Measurements from ENCODE around the gene RND1. TPM values are rescaled to one million over a fixed set of nuclear protein-coding genes. Genes with fewer than 3 reads are reported as not detected.

RND1 gene
- total and polyA plus RNA-seq, 7 donors: 0.15 to 1.2 (median 0.19) TPM; not detected in 2

DNA sequence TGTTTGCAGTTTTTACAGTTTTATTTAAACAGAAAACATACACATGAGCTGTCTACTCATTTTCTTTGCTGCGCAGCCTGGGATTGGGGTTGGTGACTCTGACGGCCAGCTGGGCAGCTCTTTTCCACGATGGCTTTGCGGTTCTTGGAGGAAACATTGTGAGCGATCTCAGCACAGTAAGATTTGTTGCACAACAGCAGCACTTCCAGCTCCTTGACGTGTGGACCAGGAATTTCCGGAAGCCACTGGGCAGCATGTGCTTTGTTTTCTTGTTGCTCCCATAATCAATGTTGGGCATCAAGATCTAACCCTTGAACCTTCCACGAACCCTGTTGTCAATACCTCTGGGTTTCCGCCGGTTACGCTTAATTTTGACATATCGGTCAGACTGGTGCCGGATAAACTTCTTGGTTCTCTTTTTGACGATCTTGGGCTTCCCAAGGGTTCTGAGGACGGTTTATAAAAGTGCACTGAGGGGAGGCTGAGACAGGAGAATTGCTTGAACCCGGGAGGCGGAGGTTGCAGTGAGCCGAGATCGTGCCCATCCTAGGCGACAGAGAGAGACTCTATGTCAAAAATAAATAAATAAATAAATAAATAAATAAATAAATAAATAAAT lies 37.8 kb upstream of the RND1 start:
- WGBS, 3 donors: 65 to 69% (median 68%) methylated on average over 20 of the region's 20 CpGs
- intact Hi-C loops (cut with DNase I): no loop called here
- Histone ChIP-seq H3K36me3 (ENCODE audit: insufficient read depth in 1 of 2, low read depth in 1 of 2) (no peaks in the 10 kb centered on the region), H3K27me3 (ENCODE audit: insufficient read depth in 3 of 3, low read length in 2 of 3) (peaks cover 0 to 28% (median 4%) of the 10 kb centered on the region in 3 donors), H3K4me1 (no peaks in the 10 kb centered on the region), H3K9me3 (no peaks in the 10 kb centered on the region), H3K4me3 (peak overlapping the region; percentile 55), H3K27ac (no peak overlapping the region)
- DNase-seq (no peak), ATAC-seq (no peak)
- TF ChIP-seq, protein P1, sequence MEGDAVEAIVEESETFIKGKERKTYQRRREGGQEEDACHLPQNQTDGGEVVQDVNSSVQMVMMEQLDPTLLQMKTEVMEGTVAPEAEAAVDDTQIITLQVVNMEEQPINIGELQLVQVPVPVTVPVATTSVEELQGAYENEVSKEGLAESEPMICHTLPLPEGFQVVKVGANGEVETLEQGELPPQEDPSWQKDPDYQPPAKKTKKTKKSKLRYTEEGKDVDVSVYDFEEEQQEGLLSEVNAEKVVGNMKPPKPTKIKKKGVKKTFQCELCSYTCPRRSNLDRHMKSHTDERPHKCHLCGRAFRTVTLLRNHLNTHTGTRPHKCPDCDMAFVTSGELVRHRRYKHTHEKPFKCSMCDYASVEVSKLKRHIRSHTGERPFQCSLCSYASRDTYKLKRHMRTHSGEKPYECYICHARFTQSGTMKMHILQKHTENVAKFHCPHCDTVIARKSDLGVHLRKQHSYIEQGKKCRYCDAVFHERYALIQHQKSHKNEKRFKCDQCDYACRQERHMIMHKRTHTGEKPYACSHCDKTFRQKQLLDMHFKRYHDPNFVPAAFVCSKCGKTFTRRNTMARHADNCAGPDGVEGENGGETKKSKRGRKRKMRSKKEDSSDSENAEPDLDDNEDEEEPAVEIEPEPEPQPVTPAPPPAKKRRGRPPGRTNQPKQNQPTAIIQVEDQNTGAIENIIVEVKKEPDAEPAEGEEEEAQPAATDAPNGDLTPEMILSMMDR (IDR thresholded peaks at IDR 0.05): no peak

DNA sequence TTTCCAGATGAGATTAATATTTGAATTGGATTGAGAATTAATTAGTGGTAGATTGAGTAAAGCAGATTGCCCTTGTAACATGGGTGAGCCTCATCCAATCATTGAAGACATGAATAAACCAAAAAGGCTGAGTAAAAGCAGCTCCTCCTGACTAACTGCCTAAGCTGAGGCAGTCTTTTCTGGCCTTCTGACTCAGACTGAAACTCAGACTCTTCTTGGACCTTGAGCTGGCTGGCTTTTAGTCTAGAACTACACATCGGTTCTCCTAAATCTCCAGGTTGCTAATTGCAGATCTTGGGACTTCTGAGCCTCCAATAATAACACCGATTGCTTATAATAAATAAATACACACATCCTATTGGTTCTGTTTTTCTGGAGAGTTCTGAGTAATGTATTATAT lies 35.6 kb upstream of the RND1 start:
- H3K27me3 ChIP-seq (ENCODE audit: insufficient read depth in 3 of 3, low read length in 2 of 3): peaks cover 0 to 19% (median 4%) of the 10 kb centered on the region in 3 donors
- intact Hi-C loops (cut with DNase I): no loop called here
- ATAC-seq (no peak), DNase-seq (no peak)
- H3K4me1 ChIP-seq: no peaks in the 10 kb centered on the region
- 84 to 89% (median 84%) methylated on average over 2 of the region's 2 CpGs for WGBS, 3 donors
- H3K27ac ChIP-seq: no peak overlapping the region
- TF ChIP-seq, protein P1 (IDR thresholded peaks at IDR 0.05): no peak
- H3K4me3 ChIP-seq: no peak overlapping the region
- no peaks in the 10 kb centered on the region for H3K36me3 ChIP-seq (ENCODE audit: insufficient read depth in 1 of 2, low read depth in 1 of 2)
- H3K9me3 ChIP-seq: no peaks in the 10 kb centered on the region

DNA sequence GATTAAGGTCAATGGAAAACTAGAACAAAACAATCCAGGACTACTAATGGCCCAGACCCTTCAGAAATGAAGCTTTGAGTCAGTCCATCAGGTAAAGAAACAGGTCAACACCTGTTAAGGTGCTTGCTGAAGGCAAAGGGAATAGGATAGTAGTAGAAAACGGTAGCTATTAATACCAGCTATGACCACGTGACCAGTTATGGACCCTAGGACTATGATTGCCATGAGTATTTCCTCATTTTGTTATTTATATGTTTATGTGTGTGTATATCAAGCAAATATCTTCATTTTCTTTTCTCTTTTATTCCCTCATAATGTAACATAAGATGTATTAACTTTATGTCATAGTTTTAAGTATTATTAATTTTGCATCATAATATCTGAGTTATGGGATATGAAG lies 34.0 kb upstream of the RND1 start:
- DNase-seq (no peak), ATAC-seq (no peak)
- Histone ChIP-seq H3K27me3 (ENCODE audit: insufficient read depth in 3 of 3, low read length in 2 of 3) (peaks cover 0 to 13% (median 4%) of the 10 kb centered on the region in 3 donors), H3K36me3 (ENCODE audit: insufficient read depth in 1 of 2, low read depth in 1 of 2) (no peaks in the 10 kb centered on the region), H3K9me3 (no peaks in the 10 kb centered on the region), H3K4me1 (no peaks in the 10 kb centered on the region), H3K27ac (no peak overlapping the region), H3K4me3 (no peak overlapping the region)
- intact Hi-C loops (cut with DNase I): no loop called here
- 69 to 75% (median 72%) methylated on average over 2 of the region's 2 CpGs for WGBS, 3 donors
- TF ChIP-seq, protein P1 (IDR thresholded peaks at IDR 0.05): no peak

DNA sequence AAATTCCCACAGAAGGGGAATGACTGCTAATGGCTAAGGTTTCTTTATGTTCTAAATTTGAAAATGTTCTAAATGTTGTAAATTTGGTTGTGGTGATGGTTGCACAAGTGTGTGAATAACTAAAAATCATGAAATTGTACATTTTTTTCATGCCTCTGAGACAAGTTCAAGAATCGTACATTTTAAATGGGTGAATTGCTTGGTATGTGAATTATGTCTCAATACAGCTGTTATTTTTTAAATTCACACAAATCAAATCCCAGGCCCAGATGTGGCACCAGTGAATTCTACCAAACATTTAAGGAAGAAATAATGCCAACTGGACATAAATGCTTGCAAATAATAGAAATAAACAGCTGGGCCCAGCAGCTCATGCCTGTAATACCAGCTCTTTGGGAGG lies 28.6 kb upstream of the RND1 start:
- Histone ChIP-seq H3K27ac (no peak overlapping the region), H3K9me3 (no peaks in the 10 kb centered on the region), H3K36me3 (ENCODE audit: insufficient read depth in 1 of 2, low read depth in 1 of 2) (no peaks in the 10 kb centered on the region), H3K27me3 (ENCODE audit: insufficient read depth in 3 of 3, low read length in 2 of 3) (peaks cover 0 to 22% (median 4%) of the 10 kb centered on the region in 3 donors), H3K4me3 (no peak overlapping the region), H3K4me1 (no peaks in the 10 kb centered on the region)
- intact Hi-C loops (cut with DNase I): no loop called here
- WGBS, 3 donors: 46 to 55% (median 48%) methylated on average over 1 of the region's 1 CpG
- no peak for DNase-seq
- TF ChIP-seq, protein P1 (IDR thresholded peaks at IDR 0.05): no peak
- no peak for ATAC-seq
